Type B pancreatic cell (in vitro differentiated cells): Measurements from ENCODE around the gene CS. TPM values are rescaled to one million over a fixed set of nuclear protein-coding genes. Genes with fewer than 3 reads are reported as not detected.

Experiments used
- DNase-seq: peaks from one replicate; pipeline ENCODE4 v3.0.0; 2021; ENCODE audit warnings: mixed read lengths; ENCODE audit not compliant: unreplicated experiment; ENCODE audit errors: extremely low spot score
- H3K27ac Mint-ChIP-seq: 2 replicates; pipeline ENCODE4 v1.8.0; 2021; ENCODE audit warnings: mild to moderate bottlenecking, mixed read lengths
- H3K27me3 Mint-ChIP-seq: 2 replicates; pipeline ENCODE4 v1.8.0; 2021; ENCODE audit warnings: mixed read lengths
- H3K36me3 Mint-ChIP-seq: 2 replicates; pipeline ENCODE4 v1.8.0; 2021; ENCODE audit warnings: mixed read lengths
- H3K4me1 Mint-ChIP-seq: one replicate; pipeline ENCODE4 v1.8.0; 2021; ENCODE audit warnings: mixed read lengths; ENCODE audit not compliant: unreplicated experiment
- H3K4me3 Mint-ChIP-seq: 2 replicates; pipeline ENCODE4 v1.8.0; 2021; ENCODE audit warnings: mild to moderate bottlenecking, mixed read lengths
- H3K9me3 Mint-ChIP-seq: 2 replicates; pipeline ENCODE4 v1.8.0; 2021; ENCODE audit warnings: mixed read lengths
- total RNA-seq: library from RNA; stranded (reverse); gene quantifications from 2 replicates; pipeline ENCODE4 v1.2.1, GENCODE V29; 2021; ENCODE audit warnings: low replicate concordance
- TF ChIP-seq, protein P1 (sequence below): fragments of 200-600 bp; sonication (generic); conservative IDR thresholded peaks from 2 replicates; pipeline ENCODE4 v1.5.0; 2021; ENCODE audit warnings: antibody characterized with exemption, mild to moderate bottlenecking

Gene CS
- total RNA-seq, 1 donor from 2014 or later, result 278 TPM

DNA sequence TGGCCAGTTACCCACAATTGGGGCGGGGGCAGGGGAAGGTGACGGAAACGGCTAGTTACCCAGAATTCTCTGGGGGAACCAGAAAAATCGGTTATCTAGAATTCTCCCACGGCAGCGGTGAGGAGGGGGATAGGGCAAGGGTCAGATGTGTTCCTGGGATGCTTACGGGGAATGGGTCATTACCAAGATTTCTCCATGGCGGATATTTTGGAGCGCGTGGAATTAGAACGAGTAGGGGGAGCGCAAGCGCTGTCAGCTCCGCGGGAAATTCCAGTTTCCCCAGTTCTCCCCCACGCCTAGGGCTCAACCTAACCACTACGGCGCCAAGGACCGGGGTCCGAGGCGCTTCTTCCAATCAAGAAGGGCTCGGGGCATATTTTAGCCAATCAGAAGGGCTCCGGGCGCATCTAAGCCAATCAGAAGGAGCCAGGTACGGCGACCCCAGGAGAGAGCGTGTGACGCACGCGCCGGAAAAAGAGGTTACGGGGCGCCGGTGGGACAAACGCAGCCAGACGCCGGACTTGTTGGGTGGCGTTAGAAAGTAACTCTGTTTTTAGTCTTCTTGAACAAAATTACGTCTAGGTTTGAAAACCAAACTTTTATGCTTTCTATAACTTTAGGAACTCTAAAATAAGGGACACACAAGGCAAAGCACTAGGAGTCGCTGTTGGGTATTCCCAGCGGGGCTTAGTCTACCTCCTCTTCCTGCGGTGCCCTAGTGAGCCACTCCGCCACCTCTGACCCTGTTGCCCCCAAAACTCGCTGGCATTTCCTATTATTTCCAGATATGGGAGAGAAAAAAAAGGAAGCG is 33.8 kb upstream of the CS start, which contains the start of gene PAN2:
TSS of gene PAN2 (minus strand) at position 322 of the 811 bp plus-strand sequence. CDS start 906 bp downstream, outside the sequence.
- H3K4me1 Mint-ChIP-seq, result peaks cover 21% of the 10 kb centered on the region
- H3K36me3 Mint-ChIP-seq, result peaks cover 4% of the 10 kb centered on the region
- H3K4me3 Mint-ChIP-seq, result peak within 1 kb of the TSS; percentile 97
- H3K27me3 Mint-ChIP-seq, result no peaks in the 10 kb centered on the region
- TF ChIP-seq, protein P1, sequence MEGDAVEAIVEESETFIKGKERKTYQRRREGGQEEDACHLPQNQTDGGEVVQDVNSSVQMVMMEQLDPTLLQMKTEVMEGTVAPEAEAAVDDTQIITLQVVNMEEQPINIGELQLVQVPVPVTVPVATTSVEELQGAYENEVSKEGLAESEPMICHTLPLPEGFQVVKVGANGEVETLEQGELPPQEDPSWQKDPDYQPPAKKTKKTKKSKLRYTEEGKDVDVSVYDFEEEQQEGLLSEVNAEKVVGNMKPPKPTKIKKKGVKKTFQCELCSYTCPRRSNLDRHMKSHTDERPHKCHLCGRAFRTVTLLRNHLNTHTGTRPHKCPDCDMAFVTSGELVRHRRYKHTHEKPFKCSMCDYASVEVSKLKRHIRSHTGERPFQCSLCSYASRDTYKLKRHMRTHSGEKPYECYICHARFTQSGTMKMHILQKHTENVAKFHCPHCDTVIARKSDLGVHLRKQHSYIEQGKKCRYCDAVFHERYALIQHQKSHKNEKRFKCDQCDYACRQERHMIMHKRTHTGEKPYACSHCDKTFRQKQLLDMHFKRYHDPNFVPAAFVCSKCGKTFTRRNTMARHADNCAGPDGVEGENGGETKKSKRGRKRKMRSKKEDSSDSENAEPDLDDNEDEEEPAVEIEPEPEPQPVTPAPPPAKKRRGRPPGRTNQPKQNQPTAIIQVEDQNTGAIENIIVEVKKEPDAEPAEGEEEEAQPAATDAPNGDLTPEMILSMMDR, result peak; percentile 78
- peak; percentile 89 for DNase-seq
- peak within 1 kb of the TSS; percentile 98 for H3K27ac Mint-ChIP-seq
- no peaks in the 10 kb centered on the region for H3K9me3 Mint-ChIP-seq

- no peak for DNase-seq
- H3K36me3 Mint-ChIP-seq, result peaks cover 4% of the 10 kb centered on the region
- peaks cover 16% of the 10 kb centered on the region for H3K4me1 Mint-ChIP-seq
- H3K9me3 Mint-ChIP-seq, result no peaks in the 10 kb centered on the region
- H3K4me3 Mint-ChIP-seq, result peak overlapping the region; percentile 97
- H3K27ac Mint-ChIP-seq, result peak overlapping the region; percentile 98
- no peaks in the 10 kb centered on the region for H3K27me3 Mint-ChIP-seq
- TF ChIP-seq, protein P1, result no peak
Measured at GRCh38 chr12:56333197-56333678, 33.1 kb upstream of the CS start.

DNA sequence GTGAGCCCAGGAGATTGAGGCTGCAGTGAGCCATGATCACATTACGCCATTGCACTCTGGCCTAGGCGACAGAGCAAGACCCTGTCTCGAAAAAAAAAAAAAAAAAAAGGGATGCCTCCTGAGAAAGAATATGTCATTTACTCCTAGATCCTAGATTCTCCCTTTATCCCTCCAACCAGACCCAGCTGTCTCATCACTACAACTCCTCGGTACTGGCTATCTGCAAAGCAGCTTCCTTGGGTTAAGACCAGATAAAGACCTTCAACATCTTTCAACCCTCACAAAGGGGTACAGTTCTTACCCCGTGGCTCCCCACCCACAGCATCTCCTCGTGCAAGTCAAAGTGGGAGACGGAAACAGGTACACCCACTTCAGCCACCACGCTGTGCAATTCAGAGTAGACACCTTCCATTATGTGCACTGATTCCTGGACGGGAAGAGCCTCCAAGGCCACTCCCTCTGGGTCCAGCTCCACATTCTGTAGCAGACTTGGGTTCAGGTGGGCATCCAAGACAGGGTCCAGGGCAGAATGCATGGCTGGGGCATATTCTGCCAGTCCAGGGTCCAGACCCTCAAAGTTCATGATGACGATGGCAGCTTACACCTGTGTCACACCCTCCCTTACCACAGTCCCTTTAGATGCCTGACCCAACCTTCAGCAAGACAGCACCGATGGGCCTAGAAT is 32.5 kb upstream of the CS start:
- peaks cover 7% of the 10 kb centered on the region for H3K36me3 Mint-ChIP-seq
- H3K9me3 Mint-ChIP-seq, result no peaks in the 10 kb centered on the region
- H3K27ac Mint-ChIP-seq, result peak overlapping the region; percentile 98
- TF ChIP-seq, protein P1, result no peak
- H3K4me1 Mint-ChIP-seq, result peaks cover 16% of the 10 kb centered on the region
- no peak for DNase-seq
- no peaks in the 10 kb centered on the region for H3K27me3 Mint-ChIP-seq
- peak overlapping the region; percentile 97 for H3K4me3 Mint-ChIP-seq

DNA sequence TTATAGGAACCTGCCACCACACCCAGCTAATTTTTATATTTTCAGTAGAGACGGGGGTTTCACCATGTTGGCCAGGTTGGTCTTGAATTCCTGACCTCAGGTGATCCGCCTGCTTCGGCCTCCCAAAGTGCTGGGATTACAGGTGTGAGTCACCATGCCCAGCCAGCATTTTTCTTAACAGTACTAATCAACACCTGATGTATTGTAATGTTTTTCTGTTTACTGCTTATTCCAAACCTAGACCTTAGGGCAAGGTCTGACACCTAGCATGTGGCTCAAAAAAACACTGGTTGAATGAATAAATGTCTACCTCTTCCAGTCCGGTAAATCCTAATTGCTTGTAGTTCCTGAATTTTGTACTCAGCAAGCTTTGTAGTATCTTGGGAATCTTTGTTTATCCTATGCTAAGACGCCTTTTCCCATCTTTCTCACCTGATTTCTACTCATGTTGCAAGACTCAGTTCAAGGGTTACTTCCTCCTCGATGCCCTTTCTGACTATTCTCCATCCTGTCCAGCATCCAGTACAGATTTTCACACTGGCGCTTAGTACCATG is 30.9 kb upstream of the CS start:
- Mint-ChIP-seq H3K27me3 (no peaks in the 10 kb centered on the region), H3K36me3 (peaks cover 8% of the 10 kb centered on the region), H3K4me3 (no peak overlapping the region), H3K27ac (no peak overlapping the region), H3K4me1 (peaks cover 16% of the 10 kb centered on the region), H3K9me3 (no peaks in the 10 kb centered on the region)
- TF ChIP-seq, protein P1, result no peak
- no peak for DNase-seq

DNA sequence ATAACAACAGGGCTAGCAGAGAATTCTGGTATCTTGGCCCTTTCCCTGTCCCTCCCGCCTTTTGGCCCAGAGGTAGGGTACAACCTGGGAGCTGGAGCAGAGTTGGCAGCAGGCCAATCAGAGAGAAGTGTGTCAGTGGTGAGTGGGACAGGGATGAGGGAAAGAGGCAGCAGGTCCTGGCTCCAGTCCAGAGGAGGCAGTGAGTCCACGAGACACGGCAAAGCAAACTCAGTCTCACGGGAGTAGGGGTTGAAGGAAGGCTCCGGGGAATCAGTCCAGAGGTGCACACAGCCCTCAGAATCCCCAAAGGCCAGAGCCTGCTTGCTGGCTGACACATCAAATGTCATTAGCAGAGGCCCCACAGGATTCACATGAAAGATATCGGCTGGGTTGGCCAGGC is 26.4 kb upstream of the CS start:
- TF ChIP-seq, protein P1, result no peak
- no peaks in the 10 kb centered on the region for H3K27me3 Mint-ChIP-seq
- no peaks in the 10 kb centered on the region for H3K9me3 Mint-ChIP-seq
- no peak overlapping the region for H3K4me3 Mint-ChIP-seq
- peaks cover 30% of the 10 kb centered on the region for H3K36me3 Mint-ChIP-seq
- DNase-seq, result no peak
- no peaks in the 10 kb centered on the region for H3K4me1 Mint-ChIP-seq
- no peak overlapping the region for H3K27ac Mint-ChIP-seq
